ENCODE data around the gene KPTN. TPM values are rescaled to one million over a fixed set of nuclear protein-coding genes. Genes with fewer than 3 reads are reported as not detected.

The KPTN gene
- total RNA-seq (2014; rRNA removed; shearing (Covaris generic)) = 26.2 and 30.1 TPM in 2 replicates

DNA sequence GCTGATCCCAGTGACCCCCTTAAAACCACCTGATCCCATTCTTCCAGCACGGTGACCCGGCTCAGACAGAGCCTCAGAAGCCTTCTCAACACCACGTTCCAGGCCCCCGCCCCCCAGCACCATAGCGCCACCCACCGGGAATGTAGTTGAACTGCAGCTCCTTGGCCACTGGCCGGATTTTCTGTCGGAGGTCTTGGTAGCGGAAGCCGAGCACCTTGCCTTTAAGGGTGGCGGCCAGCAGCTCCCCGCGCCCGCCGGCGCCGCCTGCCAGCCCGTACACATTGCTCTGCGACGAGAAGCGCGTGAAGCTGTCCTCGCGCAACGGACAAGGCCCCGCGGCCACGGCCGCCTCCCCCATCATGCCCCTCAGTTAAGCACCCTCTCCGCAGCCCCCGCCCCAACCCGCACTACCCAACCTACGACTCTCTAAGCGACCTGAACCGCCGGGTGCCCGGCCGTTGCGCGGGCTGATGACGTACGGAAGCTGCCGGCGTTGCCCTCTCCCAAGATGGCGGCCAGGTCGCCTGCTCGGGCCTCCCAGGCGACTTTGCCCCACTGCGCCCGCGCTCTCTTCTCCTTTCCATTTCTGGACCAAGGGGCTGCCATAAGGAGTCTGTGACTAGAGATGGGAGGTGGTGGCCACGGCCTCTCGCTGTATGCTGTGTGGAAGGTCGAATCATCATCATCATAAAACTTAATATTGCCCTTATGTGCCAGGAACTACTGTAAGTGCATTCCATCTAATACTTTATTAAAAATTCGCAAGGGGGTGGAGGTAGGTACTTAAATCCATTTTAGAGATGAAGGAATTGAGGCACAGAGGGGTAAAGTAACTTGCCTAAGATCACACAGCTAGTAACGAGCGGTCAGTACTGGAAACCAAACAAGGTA, at the start of gene KPTN:
Gene KPTN (minus strand): TSS at position 420 of the 891 bp plus-strand sequence. CDS start 59 bp downstream, at position 361.
- peak; percentile 97 for DNase-seq (ENCODE audit: low spot score)

DNA sequence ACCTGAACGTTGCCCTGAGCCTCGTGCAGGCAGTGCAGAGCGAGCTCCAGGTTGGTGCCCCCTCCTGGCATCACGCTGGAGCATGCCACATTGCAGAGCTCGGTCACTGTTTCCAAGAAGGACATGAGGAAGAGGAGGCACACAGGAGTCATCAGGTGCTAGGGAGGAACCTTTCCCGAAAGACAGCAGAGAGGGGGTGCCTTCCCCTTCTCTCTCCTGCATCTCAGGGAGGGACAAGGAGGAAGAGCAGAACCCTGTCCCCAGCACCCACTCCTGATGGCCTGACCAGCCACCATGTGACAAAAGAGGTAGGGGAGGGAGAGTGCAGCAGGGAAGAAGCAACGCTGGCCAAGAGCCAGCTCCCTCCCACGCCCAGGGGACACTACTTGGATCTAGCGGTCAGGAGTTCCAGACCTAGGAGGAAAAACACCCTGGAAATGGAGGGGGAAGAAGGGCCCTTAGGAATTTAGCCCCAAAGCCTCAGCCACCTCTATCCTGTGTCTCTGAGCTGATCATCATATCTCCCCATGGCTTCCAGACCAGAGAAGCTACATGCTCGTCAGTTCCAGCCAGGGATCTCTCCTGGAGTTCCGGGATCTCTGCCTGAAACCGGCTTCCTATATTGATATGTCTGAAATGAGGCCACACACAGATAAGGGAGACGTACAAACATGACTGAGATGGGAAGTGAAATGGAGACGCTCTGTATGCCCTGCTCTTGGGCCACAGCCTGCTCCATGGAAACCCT, 47.8 kb upstream of the KPTN start:
- no peak for DNase-seq (ENCODE audit: low spot score)

DNA sequence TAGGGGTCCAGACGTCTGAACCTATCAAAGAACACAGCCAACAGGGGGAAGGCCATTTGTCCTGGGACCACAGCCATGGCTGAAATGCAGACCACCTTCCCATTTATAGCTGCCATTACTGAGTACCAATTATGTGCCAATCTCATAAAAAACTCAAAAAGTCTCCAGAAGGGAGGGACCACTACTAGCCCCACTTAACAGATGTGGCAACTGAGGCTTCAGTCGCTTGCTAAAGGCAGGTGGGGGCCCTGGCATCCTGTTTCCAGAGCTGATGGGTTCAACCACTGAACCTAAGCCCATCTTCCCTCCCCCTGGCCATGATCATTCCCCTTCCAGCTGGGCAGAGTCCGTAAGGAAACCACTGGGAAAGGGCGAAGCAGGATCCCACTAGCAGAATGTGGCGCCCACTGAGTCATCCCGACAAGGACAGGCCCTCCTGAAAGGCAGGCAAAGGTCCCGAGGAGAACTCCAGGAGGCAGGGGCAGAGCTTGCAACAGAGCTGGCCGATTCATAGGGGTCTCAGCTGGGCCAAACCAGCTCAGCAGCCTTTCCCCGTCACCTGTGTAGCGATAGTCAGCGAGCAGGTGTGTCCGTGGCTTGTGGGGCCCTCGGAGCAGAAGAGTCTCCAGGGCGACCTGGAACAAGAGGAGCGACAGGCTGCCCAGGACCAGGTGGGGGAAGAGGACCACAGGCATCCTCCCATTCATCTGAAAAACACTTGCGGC, 45.2 kb upstream of the KPTN start:
- DNase-seq (ENCODE audit: low spot score) = no peak

DNA sequence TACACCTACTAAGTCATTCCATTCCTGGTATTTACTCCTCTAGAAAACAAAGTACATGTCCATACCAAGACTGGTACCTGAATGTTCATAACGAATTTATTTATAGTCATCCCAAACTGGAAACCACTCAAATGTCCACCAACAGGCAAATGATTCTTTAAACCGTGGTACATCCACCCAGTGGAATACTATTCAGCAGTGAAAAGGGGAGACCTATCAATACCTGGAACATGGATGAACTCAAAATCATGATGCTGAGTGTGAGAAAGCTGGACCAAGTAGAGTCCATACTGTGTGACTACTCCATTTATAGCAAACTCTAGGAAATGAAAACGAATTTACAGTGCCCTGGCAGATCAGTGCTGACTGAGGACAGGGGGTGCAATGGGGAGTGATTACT, 42.8 kb upstream of the KPTN start:
- DNase-seq (ENCODE audit: low spot score) = no peak

DNA sequence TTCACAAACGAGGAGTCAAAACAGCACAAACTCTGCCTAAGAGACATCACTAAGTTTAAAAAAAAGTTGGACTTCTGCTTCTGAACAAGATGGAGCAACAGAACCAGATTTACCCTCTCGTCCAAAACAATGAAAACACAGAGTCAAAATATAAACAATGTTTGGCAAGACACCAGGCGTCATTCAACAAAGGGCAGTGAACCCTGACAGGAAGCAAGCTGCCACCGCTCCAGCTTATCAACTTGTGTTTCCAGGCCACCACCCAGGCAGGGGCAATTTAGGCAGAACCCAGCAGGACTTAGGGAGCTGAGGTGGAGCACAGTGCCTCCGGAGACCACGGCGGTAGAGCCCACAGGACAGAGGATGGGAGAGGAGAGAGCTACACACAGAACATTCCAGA, 39.5 kb upstream of the KPTN start:
- no peak for DNase-seq (ENCODE audit: low spot score)

DNA sequence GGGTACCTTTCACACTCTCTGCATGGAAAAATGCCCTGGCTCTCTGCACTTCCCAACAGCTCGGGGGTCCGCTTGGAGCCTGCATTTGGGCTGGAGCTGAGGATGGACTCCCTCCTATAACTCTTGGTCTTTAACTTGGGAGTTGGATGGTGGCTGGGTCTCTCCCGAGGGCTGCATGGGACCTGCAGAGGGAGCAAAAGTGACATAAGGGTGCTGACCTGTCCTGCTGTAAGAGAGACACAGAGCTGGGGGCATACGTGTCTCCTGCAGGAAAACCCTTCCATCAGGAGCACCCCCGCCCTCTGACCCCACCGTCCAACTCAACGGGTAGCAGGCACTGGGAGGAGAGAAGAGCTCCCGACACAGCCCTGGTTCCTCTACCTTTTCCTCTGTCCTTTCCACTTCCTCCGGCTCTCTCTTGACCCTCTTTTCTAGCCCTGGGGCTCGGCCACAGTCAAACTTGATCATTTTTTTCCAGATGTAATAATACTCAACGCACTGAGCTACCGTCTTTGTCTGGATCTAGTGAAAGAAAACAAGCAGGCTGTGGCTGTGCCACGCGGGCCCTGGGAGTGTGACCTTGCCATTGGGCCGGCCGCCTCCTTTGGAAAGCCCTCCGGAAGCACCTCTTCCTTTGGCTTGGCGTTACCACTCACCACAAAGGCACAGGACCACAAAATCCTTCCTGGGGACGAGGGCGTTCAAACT, 37.6 kb upstream of the KPTN start:
- no peak for DNase-seq (ENCODE audit: low spot score)

DNA sequence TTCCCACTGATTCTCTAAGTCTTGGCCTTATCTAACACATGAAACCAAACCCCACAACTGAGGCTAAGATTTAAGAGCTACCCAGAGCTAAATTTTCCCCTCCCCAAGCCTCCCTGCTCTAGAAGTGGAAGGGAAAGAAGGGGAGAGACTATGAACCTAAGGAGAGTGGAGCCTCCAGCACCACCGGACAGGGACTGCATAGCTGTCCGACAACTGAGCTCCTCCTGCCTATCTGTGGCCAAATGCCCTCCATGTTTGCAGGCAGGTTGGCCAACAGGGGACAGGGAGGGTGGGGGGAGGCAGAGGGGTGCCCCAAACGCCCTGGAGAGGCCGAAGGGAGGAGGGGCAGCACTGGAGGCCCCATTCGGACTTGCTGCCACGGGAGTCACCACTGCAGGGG, 36.8 kb upstream of the KPTN start:
- DNase-seq (ENCODE audit: low spot score) = no peak

DNA sequence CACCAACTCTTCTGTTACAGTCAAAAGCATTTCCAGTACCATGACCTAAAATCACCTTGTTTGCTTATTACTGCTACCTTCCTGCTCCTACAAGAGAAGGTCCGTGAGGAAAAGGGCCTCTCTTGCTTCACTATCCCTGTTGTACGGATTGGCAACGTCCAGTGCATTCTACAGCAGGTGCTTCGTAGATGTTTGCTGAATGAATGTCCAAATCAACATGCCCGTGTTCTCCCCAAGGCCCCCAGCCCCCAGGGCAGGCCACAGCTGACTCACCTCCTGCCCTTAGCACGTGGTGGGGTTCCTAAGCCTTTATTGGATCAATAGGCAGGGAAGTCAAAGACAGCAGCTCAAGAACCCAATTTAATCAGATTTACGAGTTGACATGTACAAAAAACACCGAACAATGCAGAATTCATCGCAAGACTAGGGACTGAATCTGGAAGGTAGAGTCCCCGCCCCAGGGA, 36.4 kb upstream of the KPTN start:
- DNase-seq (ENCODE audit: low spot score) = no peak

DNA sequence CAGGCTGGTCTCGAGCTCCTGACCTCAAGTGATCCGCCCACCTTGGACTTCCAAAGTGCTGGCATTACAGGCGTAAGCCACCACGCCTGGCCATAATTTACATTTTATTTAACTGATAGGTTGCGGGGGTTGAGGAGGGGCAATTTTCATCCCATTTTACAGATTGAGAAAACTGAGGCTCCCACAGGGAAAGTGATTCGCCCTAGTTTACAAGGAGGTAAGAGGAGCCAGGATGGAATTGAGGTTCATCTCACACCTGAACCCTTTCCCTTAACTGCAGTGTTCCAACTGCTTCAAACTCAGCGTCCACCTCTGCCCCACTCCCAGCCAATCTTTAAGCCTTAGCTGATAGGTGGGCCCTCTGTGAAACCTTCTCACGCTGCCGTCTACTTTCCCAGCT, 34.8 kb upstream of the KPTN start:
- no peak for DNase-seq (ENCODE audit: low spot score)

DNA sequence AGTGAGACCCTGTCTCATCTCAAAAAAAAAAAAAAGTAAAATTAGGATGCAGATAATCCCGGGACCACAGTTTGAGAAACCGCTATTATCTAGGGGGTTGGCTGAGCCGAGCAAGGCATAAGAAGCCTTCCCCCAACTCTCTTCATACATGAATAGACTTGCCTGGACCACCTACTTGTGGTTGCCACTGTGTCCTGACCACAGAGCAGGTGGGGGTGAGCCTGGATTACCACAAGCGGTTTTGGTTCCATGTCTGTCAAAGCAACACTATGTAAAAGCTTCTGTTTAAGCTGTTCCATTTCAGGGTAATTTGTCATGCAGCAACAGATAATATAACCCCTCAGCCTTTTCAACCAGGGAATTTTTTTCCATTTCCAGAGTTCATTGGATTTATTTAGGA, 34.1 kb upstream of the KPTN start:
- DNase-seq (ENCODE audit: low spot score) = no peak

DNA sequence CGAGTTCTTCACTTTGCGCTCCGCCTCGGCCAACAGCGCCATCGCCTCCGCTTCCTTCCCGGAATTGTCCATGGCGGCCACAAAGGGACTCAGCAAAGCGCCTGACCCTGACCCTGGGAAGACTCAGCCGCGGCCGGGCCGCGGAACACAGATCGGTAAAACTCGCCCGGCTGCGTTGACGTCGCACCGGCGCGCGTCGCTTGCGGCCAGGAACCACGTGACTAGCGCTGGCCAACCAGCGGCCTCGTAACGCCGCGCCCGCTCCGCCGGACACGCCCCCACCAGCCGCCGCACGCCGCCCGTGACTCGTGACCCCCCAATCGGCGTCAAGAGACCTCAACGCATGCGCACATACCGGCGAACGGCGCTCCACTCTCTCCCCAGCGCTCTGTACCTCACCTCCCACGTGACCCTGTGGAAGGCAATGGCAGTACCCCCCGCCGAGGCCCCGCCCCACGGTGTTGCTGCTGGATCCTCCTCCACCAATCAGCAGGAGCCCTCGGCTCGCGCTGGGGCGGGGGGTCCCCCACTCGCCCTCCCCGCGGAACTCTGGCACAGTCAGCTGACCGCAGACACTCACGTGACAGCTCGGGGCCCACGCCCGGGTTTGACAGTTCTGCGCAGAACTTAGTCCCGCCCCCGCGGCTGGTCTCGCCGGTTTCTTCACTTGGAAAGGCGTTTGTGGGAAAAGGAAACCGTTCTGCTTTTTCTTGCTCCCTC, 31.0 kb upstream of the KPTN start, which contains the start of gene NAPA:
Gene NAPA (minus strand): TSS at position 195 of the 720 bp plus-strand sequence. CDS start 123 bp downstream, at position 72.
- DNase-seq (ENCODE audit: low spot score) = peak; percentile 100

DNA sequence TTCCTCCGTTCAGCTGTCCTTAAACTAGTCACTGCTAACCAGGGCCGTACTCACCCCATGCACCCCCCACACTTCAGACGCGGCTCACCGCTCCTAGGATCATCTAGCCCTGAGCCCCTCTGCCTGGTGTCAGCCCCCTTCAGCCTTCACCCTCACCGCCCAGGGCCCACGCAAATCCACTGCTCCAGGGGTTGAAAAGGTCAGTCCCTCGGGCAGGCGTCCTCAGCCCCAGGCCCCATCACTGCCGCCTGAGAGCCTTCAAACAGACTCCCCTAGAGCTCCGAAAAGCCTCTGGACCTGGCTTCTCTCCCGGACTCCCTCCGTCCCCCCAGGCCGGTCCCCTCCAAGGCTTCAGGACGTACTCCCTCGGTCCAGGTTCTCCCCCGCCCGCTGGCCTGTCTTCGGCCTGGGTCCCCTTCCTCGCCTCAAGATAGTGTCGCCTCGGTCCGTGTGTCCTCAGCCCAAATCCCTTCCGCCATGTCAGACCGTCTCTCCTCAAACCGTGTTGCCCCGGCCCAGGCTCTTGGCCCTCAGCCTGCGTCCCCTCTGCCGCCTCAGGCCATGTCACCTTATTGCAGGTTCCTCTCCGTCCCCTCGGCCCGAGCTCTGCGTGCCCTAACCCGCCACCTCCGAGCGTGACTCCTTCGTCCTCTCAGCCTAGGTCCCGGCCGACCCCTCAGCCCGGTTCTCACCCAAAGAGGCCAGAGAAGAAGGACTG, 30.3 kb upstream of the KPTN start:
- peak; percentile 22 for DNase-seq (ENCODE audit: low spot score)

DNA sequence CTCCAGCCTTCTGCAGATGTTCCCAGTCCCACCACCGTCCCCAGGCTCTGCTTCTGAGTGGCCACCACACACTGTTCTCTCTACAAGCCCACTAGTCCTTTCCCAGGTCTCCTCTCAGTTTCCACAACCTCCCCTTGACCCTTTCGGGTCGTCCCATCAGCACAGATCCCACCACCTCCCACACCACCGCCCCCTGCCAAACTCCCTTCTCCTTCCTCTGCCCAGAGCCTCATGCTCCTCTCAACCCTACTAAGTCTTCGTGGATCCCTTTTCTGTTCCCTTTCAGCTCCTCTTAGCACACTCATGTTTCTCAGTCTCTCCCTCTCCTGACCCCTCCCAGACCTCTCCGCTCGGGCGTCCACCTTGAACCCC, 28.9 kb upstream of the KPTN start:
- DNase-seq (ENCODE audit: low spot score) = no peak

DNA sequence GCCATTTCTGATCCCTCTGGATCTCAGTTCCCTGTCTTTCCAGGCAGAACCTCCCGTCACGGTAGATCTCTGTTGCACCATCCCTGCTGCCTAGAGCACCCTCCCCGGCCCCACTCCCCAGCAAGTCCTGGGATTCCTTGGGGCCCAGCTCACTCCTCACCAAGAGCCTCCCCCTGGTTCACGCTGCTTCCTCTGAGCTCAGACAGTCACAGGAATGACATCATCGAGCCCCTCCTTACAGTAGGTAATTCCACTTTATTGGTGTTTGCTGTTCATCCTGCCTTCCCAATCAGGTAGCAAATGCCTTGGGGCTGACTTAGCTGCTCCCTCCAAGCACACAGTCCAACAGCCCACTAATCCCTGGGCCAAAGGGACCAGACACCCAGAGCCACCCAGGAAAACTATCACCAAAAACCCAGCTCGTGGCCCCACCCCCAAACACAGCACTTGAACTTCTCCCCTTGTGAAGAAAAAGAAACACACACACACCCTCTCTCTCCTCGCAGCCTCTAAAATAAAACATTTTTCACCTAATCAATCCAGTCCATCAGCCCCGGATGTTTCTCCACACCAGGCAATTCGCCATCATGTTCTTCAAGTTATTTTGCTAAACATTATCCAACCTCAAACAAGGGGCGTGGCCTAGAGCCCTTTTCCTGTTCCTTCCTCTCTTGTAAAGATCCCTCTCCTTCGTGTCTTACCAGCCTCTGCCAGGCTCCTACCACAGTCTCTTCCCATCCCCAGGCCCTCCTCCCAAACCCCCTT, 28.3 kb upstream of the KPTN start:
- DNase-seq (ENCODE audit: low spot score) = peak; percentile 77

DNA sequence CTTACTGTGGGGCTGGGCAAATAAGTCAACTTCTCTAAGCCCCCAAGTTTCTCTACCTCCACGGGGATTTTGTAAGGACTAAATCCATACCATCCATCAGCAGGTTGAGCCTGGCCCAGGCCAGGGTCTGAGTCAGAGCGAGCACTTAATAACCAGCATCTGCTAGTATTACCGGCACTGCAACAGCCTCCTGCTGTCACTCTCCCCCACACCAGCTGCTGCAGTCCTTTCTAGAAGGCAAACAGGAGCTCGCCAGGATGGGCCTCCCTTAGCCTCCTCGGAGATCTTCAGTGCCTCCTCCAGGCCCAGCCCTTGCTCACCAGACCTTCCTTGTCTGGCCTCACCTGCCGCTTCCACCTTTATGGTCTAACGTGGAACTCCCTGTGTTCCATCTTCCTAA, 27.7 kb upstream of the KPTN start:
- DNase-seq (ENCODE audit: low spot score) = no peak

DNA sequence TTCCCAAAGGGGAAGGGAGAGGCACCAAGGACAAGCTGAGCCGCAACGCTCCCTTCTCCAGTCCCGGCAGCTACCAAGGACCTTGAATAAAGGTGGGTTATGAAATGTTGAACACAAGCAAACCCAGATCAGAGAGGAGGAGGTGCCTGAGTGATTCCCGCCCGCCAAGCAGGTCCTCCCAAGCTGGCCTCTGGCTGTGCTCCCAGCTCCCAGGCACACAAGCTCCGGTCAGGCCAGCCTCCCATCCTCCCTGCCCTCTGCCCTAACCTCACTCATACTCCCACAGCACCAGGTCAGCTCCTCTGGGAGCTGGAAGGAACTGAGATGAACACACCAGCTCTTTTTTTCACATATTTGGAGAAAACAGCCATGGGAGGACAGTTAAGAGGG, 27.1 kb upstream of the KPTN start:
- DNase-seq (ENCODE audit: low spot score) = no peak

DNA sequence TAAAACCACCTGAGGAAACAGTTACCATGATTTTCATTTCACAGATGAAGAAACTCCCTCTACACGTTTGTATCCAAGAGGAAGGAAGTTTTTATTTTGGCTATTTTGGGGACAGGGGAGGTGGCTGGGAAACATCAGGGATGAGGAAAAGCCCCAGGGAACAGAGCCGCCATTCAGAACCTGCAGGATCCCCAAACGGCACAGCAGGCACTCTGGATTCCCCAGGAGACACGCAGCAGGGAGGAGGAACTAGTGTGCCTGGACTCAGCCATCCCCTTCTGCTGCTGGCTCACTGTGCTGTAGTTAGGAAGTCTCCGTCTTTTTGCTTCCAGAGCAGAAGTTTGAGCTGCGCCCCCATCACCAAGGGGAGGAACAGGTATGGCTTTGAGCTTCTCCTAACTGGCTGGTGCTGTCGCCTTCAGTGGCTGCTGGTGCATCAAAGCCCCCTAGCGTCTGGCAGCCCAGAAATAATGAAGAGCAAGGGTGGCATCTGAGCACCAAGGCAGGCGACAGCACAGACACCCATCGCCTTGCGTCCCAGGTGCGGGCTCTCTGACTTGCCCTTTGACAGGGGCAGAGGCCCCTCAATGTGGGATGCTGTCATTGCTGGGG, 26.6 kb upstream of the KPTN start:
- DNase-seq (ENCODE audit: low spot score) = no peak

DNA sequence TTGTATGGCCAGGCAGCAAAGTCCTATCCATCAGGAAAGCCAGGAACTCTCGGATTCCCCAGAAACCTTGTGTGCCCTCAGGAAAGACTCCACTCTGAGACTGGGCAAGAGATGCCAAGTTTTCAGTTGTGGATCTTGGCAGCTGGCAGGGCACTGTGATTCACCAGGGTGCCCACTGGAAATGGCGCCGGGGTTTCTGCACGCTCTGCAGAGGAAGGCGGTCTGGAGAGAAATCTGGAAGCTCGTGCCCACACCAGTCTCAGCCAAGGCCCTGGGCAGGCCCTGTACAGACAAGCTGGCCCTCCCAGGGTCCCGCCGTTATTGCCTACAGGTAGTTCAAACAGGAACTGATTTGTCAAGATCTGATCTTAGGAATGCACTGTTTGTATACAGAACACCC, 26.0 kb upstream of the KPTN start:
- no peak for DNase-seq (ENCODE audit: low spot score)
